GM18511 (cell line): ENCODE data around the gene FAM234B.

Experiments
- ATAC-seq: cut with Tn5 transposase; IDR thresholded peaks from one replicate; pipeline ENCODE4 v1.9.1; 2021; ENCODE audit warnings: mild to moderate bottlenecking, moderate library complexity; ENCODE audit not compliant: unreplicated experiment

Gene FAM234B

GRCh38 chr12:13088496-13088895, 44.3 kb downstream of the FAM234B start:
- no peak for ATAC-seq

GRCh38 chr12:13090054-13090453, 45.9 kb downstream of the FAM234B start:
- ATAC-seq, result no peak

GRCh38 chr12:13091832-13092231, 47.7 kb downstream of the FAM234B start:
- no peak for ATAC-seq

GRCh38 chr12:13093191-13093847, 49.1 kb downstream of the FAM234B start:
- no peak for ATAC-seq

- no peak for ATAC-seq
These were observed 49.7 kb downstream of the FAM234B start for GRCh38 chr12:13093848-13094220.

- peak; percentile 54 for ATAC-seq
These were observed 50.2 kb downstream of the FAM234B start for GRCh38 chr12:13094367-13094766.

GRCh38 chr12:13095266-13095995, 51.2 kb downstream of the FAM234B start:
- no peak for ATAC-seq

GRCh38 chr12:13097491-13098011, 53.4 kb downstream of the FAM234B start:
- ATAC-seq, result no peak

- no peak for ATAC-seq
These were observed 55.1 kb downstream of the FAM234B start for GRCh38 chr12:13099066-13099843.

- ATAC-seq, result no peak
These were observed 55.8 kb downstream of the FAM234B start for GRCh38 chr12:13099844-13100604.

GRCh38 chr12:13100605-13100881, 56.4 kb downstream of the FAM234B start:
- ATAC-seq, result no peak

- ATAC-seq, result peak; percentile 87
These were observed 56.9 kb downstream of the FAM234B start for GRCh38 chr12:13100882-13101769.

- ATAC-seq, result no peak
These were observed 57.7 kb downstream of the FAM234B start for GRCh38 chr12:13101821-13102375.

GRCh38 chr12:13102461-13103195, 58.4 kb downstream of the FAM234B start:
- ATAC-seq, result no peak

GRCh38 chr12:13103391-13104033, 59.3 kb downstream of the FAM234B start, which contains the start of gene GSG1:
Gene GSG1 (minus strand): TSS chr12:13103667. CDS start chr12:13103512, 155 bp downstream.
- no peak for ATAC-seq

- ATAC-seq, result no peak
These were observed 60.2 kb downstream of the FAM234B start for GRCh38 chr12:13104409-13104808.

- no peak for ATAC-seq
These were observed 61.6 kb downstream of the FAM234B start for GRCh38 chr12:13105781-13106180.

- ATAC-seq, result no peak
These were observed 62.5 kb downstream of the FAM234B start for GRCh38 chr12:13106666-13107065.
